NCI-H524 treated with DMSO at 0.1 percent for 48 hours (cell line): ENCODE data around the gene IFT43.

Experiments used
- DNase-seq: peaks from one replicate; lab custom pipeline; 2025; lab: John Stamatoyannopoulos, UW

The IFT43 gene

GRCh38 chr14:75985618-75986438, at the start of gene IFT43:
Gene IFT43 (plus strand): TSS chr14:75985763. CDS start chr14:75985787, 24 bp downstream.
- peak; percentile 43 for DNase-seq

- DNase-seq = no peak
Observed at GRCh38 chr14:75939200-75939599, 46.4 kb upstream of the IFT43 start.

DNA sequence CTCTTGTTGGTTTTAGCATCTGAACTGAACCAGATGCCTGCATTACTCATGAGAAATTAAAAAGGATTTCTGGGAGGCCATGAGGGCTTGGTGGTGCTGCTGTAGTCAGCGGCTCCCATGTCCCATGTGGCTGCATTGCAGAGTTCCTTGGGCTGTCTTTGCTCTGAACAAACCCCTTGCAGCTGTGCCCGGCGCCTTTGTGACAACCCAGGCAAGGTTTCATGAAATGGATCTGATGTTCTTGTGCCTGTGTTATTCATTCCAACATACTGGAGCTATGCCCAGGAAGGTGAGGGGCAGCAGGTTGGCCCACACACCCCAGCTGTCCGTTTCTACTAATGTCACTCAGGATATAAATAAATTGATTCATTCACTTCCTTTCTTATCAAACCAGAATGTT, 44.5 kb upstream of the IFT43 start:
- peak; percentile 36 for DNase-seq

DNA sequence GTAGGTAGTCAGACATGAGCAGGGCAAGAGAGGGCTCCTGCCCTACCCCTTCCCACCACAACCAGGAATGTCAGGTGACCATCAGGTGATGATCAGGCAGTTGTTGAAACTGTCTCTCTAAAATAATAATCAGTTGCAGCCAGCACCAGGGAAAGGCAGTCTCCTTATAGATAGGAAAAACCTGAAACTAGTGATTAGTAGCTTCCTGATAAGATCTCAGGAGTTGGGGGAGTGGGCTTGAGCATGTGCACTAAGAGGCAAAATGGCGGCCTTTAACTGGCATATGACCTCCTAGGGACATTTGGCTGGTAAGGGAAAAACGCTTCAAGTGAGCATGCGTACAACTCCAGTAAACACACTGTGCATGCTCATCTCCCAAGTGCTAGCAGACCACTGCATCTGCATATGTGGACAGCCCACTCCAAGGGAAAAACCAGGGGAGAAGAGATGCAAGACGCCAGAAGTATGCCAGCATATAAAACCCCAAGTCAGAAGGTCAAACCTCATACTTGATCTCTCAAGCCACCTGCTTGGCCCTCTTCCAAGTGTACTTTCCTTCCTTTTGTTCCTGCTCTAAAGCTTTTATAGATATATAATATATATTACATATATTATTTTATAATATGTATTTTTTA, 40.8 kb upstream of the IFT43 start:
- no peak for DNase-seq

GRCh38 chr14:75946785-75947184, 38.8 kb upstream of the IFT43 start:
- no peak for DNase-seq

DNA sequence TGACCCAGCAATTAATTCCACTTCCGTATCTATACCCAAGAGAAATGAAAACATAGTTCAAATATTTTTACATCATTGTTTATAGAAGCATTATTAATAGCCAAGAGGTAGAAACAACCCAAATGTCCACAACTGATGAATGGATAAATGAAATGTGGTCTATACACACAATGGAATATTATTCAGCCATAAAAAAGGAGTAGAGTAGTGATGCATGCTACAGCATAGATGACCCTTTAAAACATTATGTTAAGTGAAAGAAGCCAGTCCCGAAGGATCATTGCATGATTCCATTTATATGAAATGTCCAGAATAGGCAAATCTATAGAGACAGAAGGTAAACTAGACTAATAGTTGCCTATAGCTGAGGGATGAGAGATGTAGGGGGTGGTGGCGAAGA, 33.1 kb upstream of the IFT43 start:
- no peak for DNase-seq

- no peak for DNase-seq
Observed at GRCh38 chr14:75959031-75959430, 26.5 kb upstream of the IFT43 start.

- no peak for DNase-seq
Observed at GRCh38 chr14:75960231-75960630, 25.3 kb upstream of the IFT43 start.

DNA sequence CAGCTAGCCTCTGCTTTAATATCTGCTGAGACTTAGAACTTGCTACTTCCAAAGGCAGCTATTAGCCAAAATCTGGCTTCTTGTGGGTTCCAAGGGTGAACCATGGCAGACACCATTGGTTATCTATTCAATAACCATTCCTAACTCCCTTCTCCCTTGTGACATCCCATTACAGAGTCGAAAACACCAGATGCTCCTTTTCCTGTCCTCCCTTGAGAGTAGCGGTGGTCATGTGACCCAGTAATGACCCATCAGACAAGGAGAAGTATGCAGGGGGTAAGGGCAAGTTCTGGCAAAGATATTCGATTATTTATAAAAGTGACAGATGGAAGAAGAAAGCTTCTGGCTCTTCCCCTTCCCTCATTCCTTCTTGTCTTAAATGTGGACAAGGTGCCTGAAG, 23.9 kb upstream of the IFT43 start:
- DNase-seq = peak; percentile 92

- DNase-seq = no peak
Observed at GRCh38 chr14:75967866-75968265, 17.7 kb upstream of the IFT43 start.

GRCh38 chr14:75968456-75968855, 17.1 kb upstream of the IFT43 start:
- peak; percentile 99 for DNase-seq

DNA sequence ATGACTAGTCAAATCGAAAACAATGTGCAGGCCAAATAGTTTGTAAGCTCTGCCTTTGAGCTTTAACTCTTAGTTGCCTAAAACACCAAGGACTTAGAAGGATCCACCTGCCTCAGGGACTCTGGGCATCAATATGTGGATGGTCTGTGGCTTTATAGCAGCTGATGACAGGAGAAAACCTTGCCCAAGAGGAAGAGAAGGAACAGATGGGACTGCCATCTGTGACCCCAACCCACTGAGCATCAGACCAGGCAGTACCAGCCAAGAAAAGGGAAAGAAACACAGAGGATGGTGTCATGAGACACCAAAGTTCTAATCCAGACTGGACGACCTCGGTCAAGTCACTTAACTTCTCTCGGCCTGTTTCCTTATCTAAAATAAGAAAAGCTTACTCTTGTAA, 16.4 kb upstream of the IFT43 start:
- peak; percentile 87 for DNase-seq

GRCh38 chr14:75969891-75970290, 15.7 kb upstream of the IFT43 start:
- no peak for DNase-seq

- DNase-seq = no peak
Observed at GRCh38 chr14:75970989-75971388, 14.6 kb upstream of the IFT43 start.

DNA sequence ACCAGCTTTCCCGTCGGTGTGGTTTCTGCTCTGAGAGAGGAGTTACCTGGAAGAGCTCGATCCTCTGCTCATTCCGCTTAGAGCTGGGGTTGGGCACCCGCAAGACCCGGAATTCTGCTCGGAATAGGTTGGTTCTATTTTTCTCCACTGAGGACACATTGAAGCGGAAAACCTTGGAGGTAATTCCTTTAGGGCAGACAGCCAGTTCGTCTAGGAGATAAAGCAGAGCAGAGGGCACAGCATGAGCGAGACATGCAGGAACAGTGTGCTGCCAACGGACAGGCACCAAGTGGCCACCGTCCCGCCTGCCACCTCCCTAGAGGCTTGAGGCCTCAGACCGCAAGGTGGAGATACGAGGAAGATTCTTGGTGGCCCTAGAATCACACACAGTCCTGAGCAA, 14.1 kb upstream of the IFT43 start:
- DNase-seq = no peak

DNA sequence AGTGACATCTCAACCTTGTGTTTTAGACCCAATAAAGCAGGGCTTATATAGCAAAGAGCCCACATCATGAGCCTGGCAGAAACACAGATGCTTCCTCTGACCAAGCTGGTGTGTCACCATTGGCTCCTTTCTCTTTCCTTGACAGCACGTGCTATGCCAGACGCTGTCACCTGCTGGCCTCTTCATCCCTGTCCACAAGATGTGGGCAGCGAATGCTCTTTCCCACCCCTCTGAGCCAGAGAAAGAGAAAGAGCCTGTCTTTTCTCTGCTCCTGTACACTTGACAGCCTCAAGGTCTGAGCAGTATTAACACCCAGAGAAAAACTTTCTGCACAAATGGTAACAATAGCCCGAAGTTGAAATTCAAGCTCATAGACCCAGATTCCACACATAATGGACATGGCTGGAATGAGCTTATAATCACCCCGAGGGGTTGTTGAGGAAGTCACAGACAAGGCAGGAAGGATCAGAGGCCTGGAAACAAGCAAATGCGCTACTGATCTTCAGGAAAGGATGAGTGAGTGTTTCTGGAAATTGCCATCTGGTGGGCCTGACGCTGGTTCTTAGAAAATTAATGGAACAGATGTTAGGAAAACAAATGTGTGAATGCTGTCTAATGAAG, 12.7 kb upstream of the IFT43 start:
- DNase-seq = peak; percentile 100

DNA sequence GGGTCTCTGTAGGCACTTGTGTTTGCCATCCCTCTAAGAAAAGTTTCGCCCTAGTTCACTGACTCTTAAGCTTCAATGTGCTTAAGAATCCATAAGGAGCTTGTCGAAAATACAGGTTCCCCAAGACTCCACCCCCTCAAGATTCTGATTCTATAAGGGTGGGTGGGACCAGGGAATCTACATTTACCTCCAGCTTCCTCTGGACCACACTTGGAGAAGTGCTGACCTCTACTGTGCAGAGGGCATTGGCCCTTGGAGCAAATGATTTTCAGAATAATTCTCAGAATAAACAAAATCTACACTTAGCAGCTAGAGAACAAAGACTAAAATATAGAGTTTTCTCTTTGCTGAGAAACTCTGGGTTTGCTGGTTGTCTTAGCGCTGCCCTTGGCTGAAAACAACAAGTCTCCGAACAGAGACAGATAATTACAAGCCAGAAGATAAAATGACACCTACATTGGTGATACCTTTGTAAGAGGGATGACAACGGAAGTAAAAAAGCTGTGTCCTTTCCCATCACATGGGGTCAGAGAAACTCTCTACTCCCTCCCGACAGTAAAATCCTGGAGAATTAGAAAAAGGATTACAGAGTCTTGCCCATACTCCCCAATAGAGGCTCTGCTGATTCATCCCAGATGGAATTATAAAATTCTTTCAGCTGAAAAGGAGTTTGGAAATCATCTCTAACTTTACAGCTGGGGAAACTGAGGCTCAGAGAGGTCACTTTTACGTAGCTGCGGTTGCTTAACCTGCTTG, 8.6 kb upstream of the IFT43 start:
- DNase-seq = no peak

- DNase-seq = no peak
Observed at GRCh38 chr14:75977582-75977943, 8.0 kb upstream of the IFT43 start.

GRCh38 chr14:75978249-75978731, 7.3 kb upstream of the IFT43 start:
- DNase-seq = peak; percentile 22

GRCh38 chr14:75979071-75979571, 6.4 kb upstream of the IFT43 start:
- no peak for DNase-seq

GRCh38 chr14:75979648-75980565, 5.7 kb upstream of the IFT43 start:
- no peak for DNase-seq
